ENCODE data around the gene TIGD3.

GRCh38 chr11:65388731-65389130, 34.2 kb downstream of the TIGD3 start:
- no peak for TF ChIP-seq CTCF (IDR thresholded peaks at IDR 0.05; ENCODE audit: insufficient read depth, low read depth, low read length)
- TF ChIP-seq EZH2 (IDR thresholded peaks at IDR 0.05; ENCODE audit: insufficient read depth, low read length): no peak
